Activated naive CD4-positive, alpha-beta T cell treated with anti-CD3 and anti-CD28 coated beads, Interleukin-2, amount 50 U/mL, for 24 hours (primary cell): ENCODE results near the gene RITA1.
"Not testable (repeated sequence)": the region's sequence is repeated elsewhere in the genome, so short reads cannot be mapped to it uniquely, and the experiment has no call there.

Experiments
- H3K27ac Mint-ChIP-seq: one replicate; pipeline ENCODE4 v1.8.0; 2021; ENCODE audit warnings: mild to moderate bottlenecking, mixed read lengths
- H3K27me3 Mint-ChIP-seq: one replicate; pipeline ENCODE4 v1.8.0; 2021; ENCODE audit warnings: mixed read lengths
- H3K36me3 Mint-ChIP-seq: one replicate; pipeline ENCODE4 v1.8.0; 2021; ENCODE audit warnings: mixed read lengths
- H3K4me1 Mint-ChIP-seq: one replicate; pipeline ENCODE4 v1.8.0; 2021; ENCODE audit warnings: mixed read lengths
- H3K4me3 Mint-ChIP-seq: one replicate; pipeline ENCODE4 v1.8.0; 2021; ENCODE audit warnings: mild to moderate bottlenecking, mixed read lengths
- H3K9me3 Mint-ChIP-seq: one replicate; pipeline ENCODE4 v1.8.0; 2021; ENCODE audit warnings: mixed read lengths

Gene RITA1

GRCh38 chr12:113185180-113186032 is at the start of gene RITA1, which contains the start of gene DDX54:
RITA1 (plus strand) TSS chr12:113185721; CDS start chr12:113186747, 1,026 bp downstream.
DDX54 (minus strand) TSS chr12:113185478; CDS start chr12:113185451, 27 bp downstream.
- Mint-ChIP-seq H3K4me1 (peaks cover 40% of the 10 kb centered on the region), H3K36me3 (peaks cover 10% of the 10 kb centered on the region), H3K4me3 (peak within 1 kb of the TSS; percentile 97), H3K27ac (peak within 1 kb of the TSS; percentile 96), H3K27me3 (no peaks in the 10 kb centered on the region), H3K9me3 (no peaks in the 10 kb centered on the region)

- H3K9me3 Mint-ChIP-seq: no peaks in the 10 kb centered on the region
- H3K27me3 Mint-ChIP-seq: no peaks in the 10 kb centered on the region
- H3K36me3 Mint-ChIP-seq: no peaks in the 10 kb centered on the region
- H3K4me3 Mint-ChIP-seq: peak overlapping the region; percentile 84
- no peak overlapping the region for H3K27ac Mint-ChIP-seq
- H3K4me1 Mint-ChIP-seq: peaks cover 10% of the 10 kb centered on the region
These were observed 49.2 kb upstream of the RITA1 start for GRCh38 chr12:113136128-113136989.

- H3K36me3 Mint-ChIP-seq: no peaks in the 10 kb centered on the region
- no peak overlapping the region for H3K27ac Mint-ChIP-seq
- H3K4me3 Mint-ChIP-seq: peak overlapping the region; percentile 84
- H3K27me3 Mint-ChIP-seq: no peaks in the 10 kb centered on the region
- no peaks in the 10 kb centered on the region for H3K9me3 Mint-ChIP-seq
- peaks cover 10% of the 10 kb centered on the region for H3K4me1 Mint-ChIP-seq
These were observed 48.5 kb upstream of the RITA1 start for GRCh38 chr12:113136990-113137511.

- Mint-ChIP-seq H3K27me3 (no peaks in the 10 kb centered on the region), H3K36me3 (no peaks in the 10 kb centered on the region), H3K27ac (peak overlapping the region; percentile 46), H3K4me1 (peaks cover 10% of the 10 kb centered on the region), H3K9me3 (no peaks in the 10 kb centered on the region), H3K4me3 (no peak overlapping the region)
These were observed 47.4 kb upstream of the RITA1 start for GRCh38 chr12:113137861-113138783.

GRCh38 chr12:113138826-113139225 is 46.7 kb upstream of the RITA1 start:
- peaks cover 10% of the 10 kb centered on the region for H3K4me1 Mint-ChIP-seq
- no peaks in the 10 kb centered on the region for H3K36me3 Mint-ChIP-seq
- no peak overlapping the region for H3K27ac Mint-ChIP-seq
- no peaks in the 10 kb centered on the region for H3K27me3 Mint-ChIP-seq
- H3K9me3 Mint-ChIP-seq: no peaks in the 10 kb centered on the region
- no peak overlapping the region for H3K4me3 Mint-ChIP-seq

- Mint-ChIP-seq H3K36me3 (no peaks in the 10 kb centered on the region), H3K4me1 (peaks cover 10% of the 10 kb centered on the region), H3K27ac (no peak overlapping the region), H3K4me3 (no peak overlapping the region), H3K9me3 (no peaks in the 10 kb centered on the region), H3K27me3 (no peaks in the 10 kb centered on the region)
These were observed 44.8 kb upstream of the RITA1 start for GRCh38 chr12:113140706-113141105.

- not testable (repeated sequence) for H3K27ac Mint-ChIP-seq, H3K4me3 Mint-ChIP-seq, H3K36me3 Mint-ChIP-seq, H3K9me3 Mint-ChIP-seq, H3K4me1 Mint-ChIP-seq, H3K27me3 Mint-ChIP-seq
These were observed 43.8 kb upstream of the RITA1 start for GRCh38 chr12:113141716-113142115.

- Mint-ChIP-seq H3K9me3 (no peaks in the 10 kb centered on the region), H3K27me3 (no peaks in the 10 kb centered on the region), H3K4me1 (no peaks in the 10 kb centered on the region), H3K27ac (no peak overlapping the region), H3K36me3 (no peaks in the 10 kb centered on the region), H3K4me3 (no peak overlapping the region)
These were observed 43.2 kb upstream of the RITA1 start for GRCh38 chr12:113142173-113142885.

- Mint-ChIP-seq H3K4me1 (no peaks in the 10 kb centered on the region), H3K9me3 (no peaks in the 10 kb centered on the region), H3K27me3 (no peaks in the 10 kb centered on the region), H3K27ac (no peak overlapping the region), H3K4me3 (no peak overlapping the region), H3K36me3 (no peaks in the 10 kb centered on the region)
These were observed 42.6 kb upstream of the RITA1 start for GRCh38 chr12:113142886-113143332.

GRCh38 chr12:113143959-113144358 is 41.6 kb upstream of the RITA1 start:
- Mint-ChIP-seq H3K4me3 (no peak overlapping the region), H3K9me3 (no peaks in the 10 kb centered on the region), H3K4me1 (no peaks in the 10 kb centered on the region), H3K36me3 (no peaks in the 10 kb centered on the region), H3K27ac (no peak overlapping the region), H3K27me3 (no peaks in the 10 kb centered on the region)

GRCh38 chr12:113144806-113145205 is 40.7 kb upstream of the RITA1 start:
- no peak overlapping the region for H3K4me3 Mint-ChIP-seq
- H3K9me3 Mint-ChIP-seq: no peaks in the 10 kb centered on the region
- H3K27me3 Mint-ChIP-seq: no peaks in the 10 kb centered on the region
- H3K36me3 Mint-ChIP-seq: no peaks in the 10 kb centered on the region
- H3K27ac Mint-ChIP-seq: no peak overlapping the region
- no peaks in the 10 kb centered on the region for H3K4me1 Mint-ChIP-seq

GRCh38 chr12:113145720-113146551 is 39.6 kb upstream of the RITA1 start:
- Mint-ChIP-seq H3K4me1 (no peaks in the 10 kb centered on the region), H3K4me3 (no peak overlapping the region), H3K9me3 (no peaks in the 10 kb centered on the region), H3K27me3 (no peaks in the 10 kb centered on the region), H3K36me3 (no peaks in the 10 kb centered on the region), H3K27ac (no peak overlapping the region)

GRCh38 chr12:113146999-113147398 is 38.5 kb upstream of the RITA1 start:
- Mint-ChIP-seq H3K4me3 (no peak overlapping the region), H3K27me3 (no peaks in the 10 kb centered on the region), H3K9me3 (no peaks in the 10 kb centered on the region), H3K36me3 (no peaks in the 10 kb centered on the region), H3K4me1 (peaks cover 2% of the 10 kb centered on the region), H3K27ac (no peak overlapping the region)
